Measurements from ENCODE around the gene TUBGCP6.

The TUBGCP6 gene

GRCh38 chr22:50167689-50168489 lies 76.9 kb downstream of the TUBGCP6 start:
- DNase-seq: no peak
